ENCODE results near the gene NPC1. TPM values are rescaled to one million over a fixed set of nuclear protein-coding genes. Genes with fewer than 3 reads are reported as not detected.

The NPC1 gene
- total and polyA plus RNA-seq, 2 of the 8 experiments (the other 6 are each of a cell fraction or from before 2014, with no cell fraction given), result 34.1 to 39.5 TPM

DNA sequence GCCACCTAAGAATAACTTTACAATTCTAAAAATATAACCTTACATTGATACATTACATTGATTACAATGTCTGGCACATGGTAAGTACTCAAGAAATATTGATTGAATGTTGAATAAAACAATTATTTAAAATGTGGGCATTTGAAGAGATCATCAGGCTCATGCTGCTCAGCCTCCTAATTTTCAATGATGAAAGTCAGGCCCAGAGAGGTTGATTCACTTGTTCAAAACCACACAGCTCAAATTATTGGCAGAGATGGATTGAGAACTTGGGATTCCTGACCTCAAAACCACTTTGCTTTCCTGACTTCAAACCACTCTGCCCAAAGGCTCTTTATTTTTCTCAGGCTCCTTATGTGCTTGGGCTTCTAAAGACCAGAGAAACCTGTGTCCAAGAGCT lies 41.7 kb upstream of the NPC1 start (continued):
- TF ChIP-seq, protein P1, sequence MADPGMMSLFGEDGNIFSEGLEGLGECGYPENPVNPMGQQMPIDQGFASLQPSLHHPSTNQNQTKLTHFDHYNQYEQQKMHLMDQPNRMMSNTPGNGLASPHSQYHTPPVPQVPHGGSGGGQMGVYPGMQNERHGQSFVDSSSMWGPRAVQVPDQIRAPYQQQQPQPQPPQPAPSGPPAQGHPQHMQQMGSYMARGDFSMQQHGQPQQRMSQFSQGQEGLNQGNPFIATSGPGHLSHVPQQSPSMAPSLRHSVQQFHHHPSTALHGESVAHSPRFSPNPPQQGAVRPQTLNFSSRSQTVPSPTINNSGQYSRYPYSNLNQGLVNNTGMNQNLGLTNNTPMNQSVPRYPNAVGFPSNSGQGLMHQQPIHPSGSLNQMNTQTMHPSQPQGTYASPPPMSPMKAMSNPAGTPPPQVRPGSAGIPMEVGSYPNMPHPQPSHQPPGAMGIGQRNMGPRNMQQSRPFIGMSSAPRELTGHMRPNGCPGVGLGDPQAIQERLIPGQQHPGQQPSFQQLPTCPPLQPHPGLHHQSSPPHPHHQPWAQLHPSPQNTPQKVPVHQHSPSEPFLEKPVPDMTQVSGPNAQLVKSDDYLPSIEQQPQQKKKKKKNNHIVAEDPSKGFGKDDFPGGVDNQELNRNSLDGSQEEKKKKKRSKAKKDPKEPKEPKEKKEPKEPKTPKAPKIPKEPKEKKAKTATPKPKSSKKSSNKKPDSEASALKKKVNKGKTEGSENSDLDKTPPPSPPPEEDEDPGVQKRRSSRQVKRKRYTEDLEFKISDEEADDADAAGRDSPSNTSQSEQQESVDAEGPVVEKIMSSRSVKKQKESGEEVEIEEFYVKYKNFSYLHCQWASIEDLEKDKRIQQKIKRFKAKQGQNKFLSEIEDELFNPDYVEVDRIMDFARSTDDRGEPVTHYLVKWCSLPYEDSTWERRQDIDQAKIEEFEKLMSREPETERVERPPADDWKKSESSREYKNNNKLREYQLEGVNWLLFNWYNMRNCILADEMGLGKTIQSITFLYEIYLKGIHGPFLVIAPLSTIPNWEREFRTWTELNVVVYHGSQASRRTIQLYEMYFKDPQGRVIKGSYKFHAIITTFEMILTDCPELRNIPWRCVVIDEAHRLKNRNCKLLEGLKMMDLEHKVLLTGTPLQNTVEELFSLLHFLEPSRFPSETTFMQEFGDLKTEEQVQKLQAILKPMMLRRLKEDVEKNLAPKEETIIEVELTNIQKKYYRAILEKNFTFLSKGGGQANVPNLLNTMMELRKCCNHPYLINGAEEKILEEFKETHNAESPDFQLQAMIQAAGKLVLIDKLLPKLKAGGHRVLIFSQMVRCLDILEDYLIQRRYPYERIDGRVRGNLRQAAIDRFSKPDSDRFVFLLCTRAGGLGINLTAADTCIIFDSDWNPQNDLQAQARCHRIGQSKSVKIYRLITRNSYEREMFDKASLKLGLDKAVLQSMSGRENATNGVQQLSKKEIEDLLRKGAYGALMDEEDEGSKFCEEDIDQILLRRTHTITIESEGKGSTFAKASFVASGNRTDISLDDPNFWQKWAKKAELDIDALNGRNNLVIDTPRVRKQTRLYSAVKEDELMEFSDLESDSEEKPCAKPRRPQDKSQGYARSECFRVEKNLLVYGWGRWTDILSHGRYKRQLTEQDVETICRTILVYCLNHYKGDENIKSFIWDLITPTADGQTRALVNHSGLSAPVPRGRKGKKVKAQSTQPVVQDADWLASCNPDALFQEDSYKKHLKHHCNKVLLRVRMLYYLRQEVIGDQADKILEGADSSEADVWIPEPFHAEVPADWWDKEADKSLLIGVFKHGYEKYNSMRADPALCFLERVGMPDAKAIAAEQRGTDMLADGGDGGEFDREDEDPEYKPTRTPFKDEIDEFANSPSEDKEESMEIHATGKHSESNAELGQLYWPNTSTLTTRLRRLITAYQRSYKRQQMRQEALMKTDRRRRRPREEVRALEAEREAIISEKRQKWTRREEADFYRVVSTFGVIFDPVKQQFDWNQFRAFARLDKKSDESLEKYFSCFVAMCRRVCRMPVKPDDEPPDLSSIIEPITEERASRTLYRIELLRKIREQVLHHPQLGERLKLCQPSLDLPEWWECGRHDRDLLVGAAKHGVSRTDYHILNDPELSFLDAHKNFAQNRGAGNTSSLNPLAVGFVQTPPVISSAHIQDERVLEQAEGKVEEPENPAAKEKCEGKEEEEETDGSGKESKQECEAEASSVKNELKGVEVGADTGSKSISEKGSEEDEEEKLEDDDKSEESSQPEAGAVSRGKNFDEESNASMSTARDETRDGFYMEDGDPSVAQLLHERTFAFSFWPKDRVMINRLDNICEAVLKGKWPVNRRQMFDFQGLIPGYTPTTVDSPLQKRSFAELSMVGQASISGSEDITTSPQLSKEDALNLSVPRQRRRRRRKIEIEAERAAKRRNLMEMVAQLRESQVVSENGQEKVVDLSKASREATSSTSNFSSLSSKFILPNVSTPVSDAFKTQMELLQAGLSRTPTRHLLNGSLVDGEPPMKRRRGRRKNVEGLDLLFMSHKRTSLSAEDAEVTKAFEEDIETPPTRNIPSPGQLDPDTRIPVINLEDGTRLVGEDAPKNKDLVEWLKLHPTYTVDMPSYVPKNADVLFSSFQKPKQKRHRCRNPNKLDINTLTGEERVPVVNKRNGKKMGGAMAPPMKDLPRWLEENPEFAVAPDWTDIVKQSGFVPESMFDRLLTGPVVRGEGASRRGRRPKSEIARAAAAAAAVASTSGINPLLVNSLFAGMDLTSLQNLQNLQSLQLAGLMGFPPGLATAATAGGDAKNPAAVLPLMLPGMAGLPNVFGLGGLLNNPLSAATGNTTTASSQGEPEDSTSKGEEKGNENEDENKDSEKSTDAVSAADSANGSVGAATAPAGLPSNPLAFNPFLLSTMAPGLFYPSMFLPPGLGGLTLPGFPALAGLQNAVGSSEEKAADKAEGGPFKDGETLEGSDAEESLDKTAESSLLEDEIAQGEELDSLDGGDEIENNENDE (IDR thresholded peaks at IDR 0.05; ENCODE audit: insufficient replicate concordance, low read length), result no peak
- no peak for TF ChIP-seq ASH2L (IDR thresholded peaks at IDR 0.05; ENCODE audit: low read length)
- no peak for TF ChIP-seq EGR1 (IDR thresholded peaks at IDR 0.05; ENCODE audit: borderline replicate concordance, low read depth, low read length)
- TF ChIP-seq SIN3A (conservative IDR thresholded peaks at IDR 0.05 in 1 of 2, IDR thresholded peaks at IDR 0.05 in 1 of 2; ENCODE audit: low read depth in 1 of 2, low read length in 2 of 2), result no peak
- no peak for TF ChIP-seq TCF12 (IDR thresholded peaks at IDR 0.05; ENCODE audit: low read depth, low read length)
- no peak for TF ChIP-seq RXRA (IDR thresholded peaks at IDR 0.05; ENCODE audit: insufficient read depth, low read depth, low read length)

Data from H1 (cell line).